ENCODE results near the gene TMEM82. TPM values are rescaled to one million over a fixed set of nuclear protein-coding genes. Genes with fewer than 3 reads are reported as not detected.

The TMEM82 gene
- total and polyA plus RNA-seq, 3 donors from 2014 or later = not detected

DNA sequence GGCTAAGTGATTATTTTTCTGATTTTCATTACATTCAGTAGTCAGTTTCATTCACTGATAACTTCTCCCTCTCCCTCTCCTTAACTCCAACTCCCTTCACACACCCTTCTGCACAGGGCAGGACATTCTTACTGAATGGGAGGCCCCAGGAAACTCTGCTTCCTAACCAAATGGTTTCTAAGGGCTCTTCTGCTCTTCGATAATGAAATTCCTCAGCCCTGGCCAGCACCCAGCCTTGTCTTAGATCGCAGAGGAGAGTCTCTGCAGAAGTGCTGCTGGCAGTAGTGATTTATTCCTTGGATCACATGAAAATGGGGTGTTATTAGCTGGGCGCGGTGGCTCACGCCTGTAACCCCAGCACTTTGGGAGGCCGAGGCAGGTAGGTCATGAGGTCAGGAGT is 41.8 kb upstream of the TMEM82 start:
- Histone ChIP-seq H3K4me1 (peaks cover 29% of the 10 kb centered on the region), H3K36me3 (ENCODE audit: low read depth, missing control alignments) (no peaks in the 10 kb centered on the region), H3K27ac (no peak overlapping the region), H3K9me3 (no peaks in the 10 kb centered on the region), H3K27me3 (no peaks in the 10 kb centered on the region), H3K4me3 (no peak overlapping the region)
- DNase-seq = peak; percentile 54
- TF ChIP-seq, protein P1, sequence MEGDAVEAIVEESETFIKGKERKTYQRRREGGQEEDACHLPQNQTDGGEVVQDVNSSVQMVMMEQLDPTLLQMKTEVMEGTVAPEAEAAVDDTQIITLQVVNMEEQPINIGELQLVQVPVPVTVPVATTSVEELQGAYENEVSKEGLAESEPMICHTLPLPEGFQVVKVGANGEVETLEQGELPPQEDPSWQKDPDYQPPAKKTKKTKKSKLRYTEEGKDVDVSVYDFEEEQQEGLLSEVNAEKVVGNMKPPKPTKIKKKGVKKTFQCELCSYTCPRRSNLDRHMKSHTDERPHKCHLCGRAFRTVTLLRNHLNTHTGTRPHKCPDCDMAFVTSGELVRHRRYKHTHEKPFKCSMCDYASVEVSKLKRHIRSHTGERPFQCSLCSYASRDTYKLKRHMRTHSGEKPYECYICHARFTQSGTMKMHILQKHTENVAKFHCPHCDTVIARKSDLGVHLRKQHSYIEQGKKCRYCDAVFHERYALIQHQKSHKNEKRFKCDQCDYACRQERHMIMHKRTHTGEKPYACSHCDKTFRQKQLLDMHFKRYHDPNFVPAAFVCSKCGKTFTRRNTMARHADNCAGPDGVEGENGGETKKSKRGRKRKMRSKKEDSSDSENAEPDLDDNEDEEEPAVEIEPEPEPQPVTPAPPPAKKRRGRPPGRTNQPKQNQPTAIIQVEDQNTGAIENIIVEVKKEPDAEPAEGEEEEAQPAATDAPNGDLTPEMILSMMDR (IDR thresholded peaks at IDR 0.05) = no peak
- TF ChIP-seq POLR2A (IDR thresholded peaks at IDR 0.05) = no peak
- 47 to 59% methylated on average over 6 of the region's 6 CpGs for WGBS, 2 donors
- intact Hi-C loops (cut with DNase I; ENCODE audit: low total_unique reads) = no loop called here

DNA sequence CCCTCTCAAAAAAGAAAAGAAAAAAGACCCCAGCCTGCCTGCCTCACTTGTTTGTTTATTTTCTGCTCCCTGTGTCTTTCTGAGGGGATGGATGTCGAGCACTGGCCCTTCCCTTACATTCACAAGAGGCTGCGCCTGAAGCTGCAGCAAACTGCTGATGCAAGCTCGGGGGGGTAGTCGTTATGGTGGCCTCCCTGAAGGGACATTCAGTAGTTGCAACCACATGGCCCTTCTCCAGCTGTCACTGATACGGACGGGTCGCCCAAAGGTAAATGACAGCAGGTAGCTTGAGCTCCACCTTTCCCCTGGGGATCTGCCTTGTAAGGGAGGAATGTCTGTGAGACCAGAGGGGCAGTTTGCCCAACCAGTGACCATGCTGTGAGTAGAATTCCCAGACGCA is 40.5 kb upstream of the TMEM82 start:
- intact Hi-C loops (cut with DNase I; ENCODE audit: low total_unique reads) = no loop called here
- no peak overlapping the region for H3K27ac ChIP-seq
- no peaks in the 10 kb centered on the region for H3K36me3 ChIP-seq (ENCODE audit: low read depth, missing control alignments)
- no peak overlapping the region for H3K4me3 ChIP-seq
- WGBS, 2 donors = 82 to 91% methylated on average over 7 to 8 of the region's 8 CpGs
- no peak for DNase-seq
- H3K4me1 ChIP-seq = peaks cover 31% of the 10 kb centered on the region
- H3K27me3 ChIP-seq = no peaks in the 10 kb centered on the region
- no peaks in the 10 kb centered on the region for H3K9me3 ChIP-seq
- TF ChIP-seq, protein P1 (IDR thresholded peaks at IDR 0.05) = no peak
- TF ChIP-seq POLR2A (IDR thresholded peaks at IDR 0.05) = no peak

DNA sequence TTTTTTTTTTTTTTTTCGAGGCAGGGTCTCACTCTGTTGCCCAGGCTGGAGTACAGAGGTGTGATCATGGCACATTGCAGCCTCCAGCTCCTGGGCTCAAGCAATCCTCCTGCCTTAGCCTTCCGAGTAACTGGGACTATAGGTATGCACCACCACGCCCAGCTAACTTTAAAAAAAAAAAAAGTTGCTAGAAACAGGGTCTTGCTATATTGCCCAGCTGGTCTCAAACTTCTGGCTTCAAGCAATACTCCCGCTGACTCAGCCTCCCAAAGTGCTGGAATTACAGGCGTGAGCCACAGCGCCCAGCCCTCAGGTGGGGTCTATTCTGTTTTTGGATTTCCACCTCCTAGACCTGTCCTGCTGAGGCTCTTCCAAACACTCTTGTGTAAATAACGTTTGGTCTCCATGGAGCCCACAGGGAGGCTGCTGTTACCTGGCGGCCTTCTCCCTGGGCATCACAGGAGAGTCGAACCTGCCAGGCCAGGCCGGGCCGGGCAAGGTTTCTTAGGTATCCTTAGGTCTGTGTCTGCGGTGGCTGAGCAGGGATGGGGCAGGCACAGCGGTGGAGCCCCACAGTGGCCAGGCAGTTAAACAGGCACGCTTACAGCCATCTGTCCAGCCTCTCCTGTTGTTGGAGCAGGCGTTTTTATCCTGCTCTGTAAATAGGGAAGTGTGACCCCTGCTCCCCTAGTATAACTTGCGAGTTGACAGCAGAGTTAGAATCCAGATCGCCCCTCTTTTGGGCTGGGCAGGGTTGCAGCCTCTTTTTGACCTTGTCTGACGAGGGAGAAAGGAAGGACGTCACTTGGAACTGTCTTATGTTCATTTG is 39.4 kb upstream of the TMEM82 start:
- 72 to 78% methylated on average over 18 to 19 of the region's 19 CpGs for WGBS, 2 donors
- Histone ChIP-seq H3K36me3 (ENCODE audit: low read depth, missing control alignments) (no peaks in the 10 kb centered on the region), H3K4me3 (no peak overlapping the region), H3K9me3 (no peaks in the 10 kb centered on the region), H3K4me1 (peaks cover 36% of the 10 kb centered on the region), H3K27me3 (no peaks in the 10 kb centered on the region), H3K27ac (peak overlapping the region; percentile 81 to 89)
- intact Hi-C loops (cut with DNase I; ENCODE audit: low total_unique reads) = no loop called here
- DNase-seq = no peak
- no peak for TF ChIP-seq POLR2A (IDR thresholded peaks at IDR 0.05)
- TF ChIP-seq, protein P1 (IDR thresholded peaks at IDR 0.05) = no peak

DNA sequence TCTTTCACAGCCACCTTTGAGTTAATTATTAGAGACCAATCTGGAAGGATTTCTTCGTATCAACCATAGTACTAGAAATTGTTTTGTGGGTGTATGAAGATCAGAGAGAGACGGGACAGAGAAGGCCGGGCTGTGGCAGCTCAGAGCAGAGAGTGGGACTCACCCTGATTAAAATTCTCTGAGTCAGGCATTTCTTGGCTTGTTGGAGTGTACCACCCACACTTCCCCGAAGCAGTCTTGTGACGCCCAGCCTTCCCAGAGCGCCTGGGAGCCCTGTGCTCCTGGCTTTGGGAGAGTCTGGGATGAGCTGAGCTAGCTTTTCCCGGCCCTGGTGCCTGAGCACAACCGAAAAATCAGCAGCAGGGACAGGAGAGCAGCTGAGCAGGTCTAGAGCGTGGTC is 38.7 kb upstream of the TMEM82 start:
- intact Hi-C loops (cut with DNase I; ENCODE audit: low total_unique reads) = no loop called here
- H3K4me3 ChIP-seq = no peak overlapping the region
- peak; percentile 87 for DNase-seq
- H3K4me1 ChIP-seq = peaks cover 36% of the 10 kb centered on the region
- no peaks in the 10 kb centered on the region for H3K27me3 ChIP-seq
- H3K36me3 ChIP-seq (ENCODE audit: low read depth, missing control alignments) = no peaks in the 10 kb centered on the region
- TF ChIP-seq, protein P1 (IDR thresholded peaks at IDR 0.05) = no peak
- TF ChIP-seq POLR2A (IDR thresholded peaks at IDR 0.05) = no peak
- H3K9me3 ChIP-seq = no peaks in the 10 kb centered on the region
- 37 to 54% methylated on average over 9 of the region's 9 CpGs for WGBS, 2 donors
- H3K27ac ChIP-seq = peak overlapping the region; percentile 81 to 89
